Colon (tissue), 2 donors: ENCODE results near the gene DOCK3.
"Not testable (repeated sequence)": the region's sequence is repeated elsewhere in the genome, so short reads cannot be mapped to it uniquely, and the experiment has no call there.

Experiments
- FAIRE-seq: peaks from 2 replicates; lab custom pipeline; 2012; peaks lifted over from hg19 to GRCh38; lab: Jason Lieb, UNC
- donor health status: control.
- donor health status: control.

The DOCK3 gene

DNA sequence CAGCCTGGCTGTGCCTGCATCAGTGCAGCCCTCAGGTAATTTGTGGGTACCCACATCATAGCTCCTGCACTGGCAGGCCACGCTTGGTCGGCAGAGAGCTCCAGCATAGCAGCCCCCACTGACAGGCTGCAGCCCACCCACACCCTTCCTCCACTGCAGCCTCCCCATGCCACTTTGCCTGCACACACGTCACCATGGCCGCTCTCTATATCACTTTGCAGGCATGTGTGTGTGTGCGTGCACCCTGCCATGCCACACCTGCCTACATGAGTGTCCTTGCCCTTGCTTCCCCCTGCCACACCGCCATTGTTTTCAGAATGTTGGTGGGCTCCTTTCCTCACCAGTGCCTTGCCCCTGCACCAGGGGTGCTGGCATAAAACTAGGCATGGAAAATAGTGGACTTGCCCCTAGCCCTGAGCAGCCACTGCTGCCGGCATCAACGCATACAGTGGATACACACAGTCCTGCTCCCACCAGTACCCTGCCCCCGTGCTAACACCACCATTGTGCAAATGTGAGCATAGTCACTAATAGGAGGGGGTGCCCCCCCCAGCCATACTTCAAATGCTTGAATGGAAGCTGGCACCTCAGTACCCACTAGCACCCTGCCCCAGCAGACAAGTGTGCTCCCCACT lies 431.6 kb downstream of the DOCK3 start:
- no peak for FAIRE-seq

DNA sequence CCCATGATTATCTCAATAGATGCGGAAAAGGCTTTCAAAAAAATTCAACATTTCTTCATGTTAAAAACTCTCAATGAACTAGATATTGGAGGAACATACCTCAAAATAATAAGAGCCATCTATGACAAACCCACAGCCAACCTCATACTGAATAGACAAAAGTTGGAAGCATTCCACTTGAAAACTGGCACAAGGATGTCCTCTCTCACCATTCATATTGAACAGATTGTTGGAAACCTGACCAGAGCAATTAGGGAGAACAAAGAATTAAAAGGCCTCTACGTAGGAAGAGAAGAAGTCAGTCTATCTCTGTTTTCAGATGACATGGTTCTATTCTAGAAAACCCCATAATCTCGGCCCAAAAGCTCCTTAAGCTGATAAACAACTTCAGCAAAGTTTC lies 435.9 kb downstream of the DOCK3 start:
- FAIRE-seq: no peak

DNA sequence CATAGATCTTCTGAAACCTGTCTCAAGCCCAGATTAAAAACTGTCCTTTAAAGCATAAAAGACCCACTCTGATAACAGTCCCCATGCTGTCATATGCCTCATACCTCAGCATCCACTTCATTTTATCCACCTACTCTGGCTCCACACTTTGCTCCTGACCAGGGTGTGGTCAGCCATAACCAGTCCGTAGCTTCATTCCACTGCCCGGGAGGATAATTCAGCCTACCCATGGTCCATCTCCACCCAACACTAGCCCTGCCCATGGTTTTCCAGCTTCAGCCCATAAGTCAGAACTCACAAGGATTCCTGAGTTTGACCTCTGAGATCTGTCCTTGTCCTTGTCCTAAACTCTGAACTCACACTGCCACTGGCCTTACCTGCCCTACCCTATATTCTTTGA lies 448.2 kb downstream of the DOCK3 start:
- no peak for FAIRE-seq

DNA sequence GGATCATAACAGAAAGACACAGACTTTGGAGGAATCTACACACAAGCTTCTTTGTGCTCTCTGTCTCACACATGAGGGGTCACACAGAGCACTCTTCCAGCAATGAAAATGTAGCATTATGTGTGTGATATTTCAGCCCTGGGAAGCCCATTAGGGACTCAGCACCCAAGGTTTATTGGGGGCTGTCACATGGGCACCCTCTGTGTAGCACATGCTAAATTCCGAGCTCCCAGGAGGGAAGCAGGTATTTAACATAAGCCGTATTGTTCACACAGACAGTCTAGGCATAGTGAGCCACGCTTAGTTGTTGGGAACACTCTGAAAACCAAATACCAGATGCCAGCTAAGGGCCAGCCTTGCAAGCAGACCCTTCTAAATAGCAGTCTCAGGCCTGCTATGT lies 448.8 kb downstream of the DOCK3 start:
- no peak for FAIRE-seq

DNA sequence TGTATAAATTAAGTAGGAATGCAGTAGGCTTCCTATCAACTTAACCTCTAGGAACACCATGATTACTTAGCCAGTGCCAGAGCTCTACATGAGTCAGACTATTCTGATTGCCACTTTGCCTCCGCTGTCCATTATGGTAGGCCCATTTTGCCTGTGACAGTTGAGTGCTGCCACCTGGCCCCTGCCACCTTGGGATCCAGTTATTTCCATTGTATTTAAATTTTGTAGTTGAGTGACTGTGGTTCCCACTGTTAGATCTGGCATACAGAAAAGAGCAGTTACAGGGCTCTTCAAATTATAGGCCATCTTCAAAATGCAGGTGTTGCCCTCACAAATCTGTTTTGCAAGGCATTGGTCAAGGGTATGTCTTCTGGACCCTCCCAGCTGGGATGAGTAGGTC lies 456.9 kb downstream of the DOCK3 start:
- FAIRE-seq: not testable (repeated sequence)

DNA sequence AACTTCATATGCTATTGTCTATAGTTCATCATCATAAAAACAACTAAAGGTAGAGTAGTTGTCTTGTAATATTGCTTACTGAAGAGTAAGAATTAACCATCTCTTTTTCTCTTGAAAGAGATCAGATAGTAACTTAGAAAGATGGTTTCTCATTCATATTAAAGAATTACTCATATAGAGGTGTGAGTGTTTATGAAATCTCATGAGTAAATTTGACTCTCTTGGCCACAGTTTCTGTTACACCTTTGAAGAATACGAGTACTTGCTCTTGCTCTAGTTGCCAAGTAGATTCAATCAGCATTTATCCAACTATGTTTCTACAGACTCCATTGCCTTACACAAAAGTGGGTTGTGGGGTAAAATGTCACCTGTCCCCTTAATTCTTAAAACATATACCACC lies 463.0 kb downstream of the DOCK3 start:
- no peak for FAIRE-seq

DNA sequence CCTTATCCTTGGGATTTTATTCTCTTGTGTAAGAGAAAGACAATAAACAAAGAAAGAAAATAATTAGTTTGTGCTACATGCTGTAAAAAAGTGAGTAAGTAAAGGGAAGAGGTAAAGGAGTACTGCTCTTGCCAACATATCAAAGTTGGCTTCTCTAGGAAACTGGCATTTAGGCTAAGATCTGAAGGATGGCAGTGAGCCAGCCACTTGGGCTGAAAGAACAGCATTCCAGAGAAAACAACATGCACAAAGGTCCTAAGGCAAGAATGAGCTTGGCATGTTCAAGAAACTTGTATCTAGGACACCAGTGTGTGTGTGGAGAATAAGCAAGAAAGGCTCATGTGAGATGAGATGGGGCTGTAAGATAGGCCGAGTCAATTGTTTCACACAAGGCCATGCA lies 464.9 kb downstream of the DOCK3 start:
- no peak for FAIRE-seq

DNA sequence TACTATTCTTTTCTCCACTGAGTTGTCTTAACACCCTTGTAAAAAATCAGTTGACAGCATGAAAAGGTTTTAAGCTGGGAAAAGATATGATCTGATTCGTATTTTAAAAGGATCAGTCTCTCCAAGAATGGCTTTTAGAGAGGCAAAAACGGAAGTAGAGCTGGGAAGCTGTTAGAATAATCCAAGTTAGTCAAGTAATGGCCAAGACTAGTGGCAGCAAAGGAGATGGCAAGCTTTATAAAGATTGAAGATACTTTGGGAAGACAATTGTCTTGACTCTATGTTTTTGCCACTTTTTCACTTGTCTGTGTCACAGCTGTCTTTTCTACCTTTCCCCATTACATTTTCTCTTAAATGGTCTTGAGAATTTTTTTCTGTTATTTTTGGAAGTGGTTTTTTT lies 466.8 kb downstream of the DOCK3 start:
- no peak for FAIRE-seq

DNA sequence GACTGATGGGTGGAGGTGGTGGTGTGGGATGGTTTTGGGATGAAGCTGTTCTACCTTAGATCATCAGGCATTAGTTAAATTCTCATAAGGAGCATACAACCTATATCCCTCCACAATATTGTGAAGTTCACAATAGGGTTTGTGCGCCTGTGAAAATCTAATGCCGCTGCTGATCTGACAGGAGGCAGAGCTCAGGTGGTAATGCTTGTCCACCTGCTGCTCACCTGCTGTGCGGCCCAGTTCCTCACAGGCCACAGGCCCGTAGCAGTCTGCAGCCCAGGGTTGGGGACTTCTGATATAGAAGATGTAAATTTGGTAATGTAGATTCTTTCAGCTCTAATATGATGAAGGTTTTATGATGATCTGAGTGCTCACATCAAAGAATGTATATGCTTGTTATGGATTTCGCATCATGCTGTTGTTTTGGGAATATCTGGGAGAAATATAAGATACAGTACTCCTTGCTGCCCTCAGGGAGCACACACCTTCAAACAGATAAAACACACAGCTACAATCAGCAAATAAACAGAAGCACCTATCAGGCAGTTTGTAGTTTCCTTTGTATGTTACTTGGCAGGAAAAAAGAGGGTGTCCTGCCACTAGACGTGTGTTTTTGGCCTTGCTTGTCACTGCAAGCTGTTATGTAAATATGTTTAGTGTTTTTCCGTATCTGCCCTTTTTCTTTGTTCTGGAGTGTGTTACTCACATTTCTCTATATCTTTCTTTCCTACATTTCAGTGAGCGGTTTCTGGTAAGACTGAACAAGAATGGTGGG lies 471.3 kb downstream of the DOCK3 start:
- FAIRE-seq: no peak

DNA sequence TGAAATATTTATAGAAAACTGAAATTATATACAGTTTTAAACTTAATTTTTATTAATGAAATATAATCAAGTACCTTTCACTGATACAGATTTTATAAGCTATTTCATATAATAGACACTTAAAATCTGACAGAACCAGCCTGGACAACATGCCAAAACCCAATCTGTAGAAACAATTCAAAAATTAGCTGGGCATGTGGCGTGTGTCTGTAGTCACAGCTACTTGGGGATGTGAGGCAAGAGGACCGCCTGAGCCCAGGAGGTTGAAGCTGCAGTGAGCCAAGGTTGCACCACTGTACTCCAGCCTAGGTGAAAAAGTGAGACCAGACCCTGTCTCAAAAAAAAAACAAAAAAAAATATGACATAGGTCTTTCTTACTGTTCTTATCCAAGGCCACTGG lies 472.1 kb downstream of the DOCK3 start:
- no peak for FAIRE-seq

DNA sequence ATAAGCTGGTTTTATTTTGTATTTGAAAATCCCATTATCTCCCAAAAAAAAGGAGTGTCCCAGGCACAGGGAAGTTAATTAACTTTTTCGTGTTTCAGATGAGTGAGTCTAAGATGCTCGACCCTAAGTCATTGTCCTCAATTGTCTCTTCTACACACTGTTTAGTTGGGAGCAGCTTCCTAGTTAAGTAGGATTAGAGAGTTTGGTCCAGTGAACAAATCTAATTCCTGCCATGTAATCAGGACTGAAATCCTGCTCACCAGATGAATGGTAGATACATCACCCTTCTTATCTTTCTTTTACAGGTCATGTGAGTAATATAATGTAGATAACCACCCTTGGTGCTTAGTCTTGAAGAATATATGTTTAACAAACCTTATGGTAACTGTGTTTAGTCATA lies 481.4 kb downstream of the DOCK3 start:
- no peak for FAIRE-seq

DNA sequence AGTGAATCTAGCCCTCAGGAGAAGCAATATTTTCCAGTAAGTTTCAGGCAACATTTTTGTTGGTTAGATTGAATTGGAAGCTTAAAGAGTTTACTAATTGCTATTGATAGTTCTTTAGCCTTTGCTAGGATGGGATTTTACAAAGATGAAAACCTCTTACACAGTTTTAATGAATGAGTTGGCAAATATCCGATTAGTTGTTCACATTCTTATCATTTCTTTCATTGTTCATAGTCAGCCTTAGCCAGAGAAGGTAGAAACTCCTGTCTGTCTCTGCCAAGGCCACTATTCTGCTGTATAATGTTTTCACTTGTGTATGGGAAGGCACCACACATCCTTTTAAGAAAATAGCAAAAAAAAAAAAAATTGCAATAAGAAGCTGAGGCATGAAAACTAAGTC lies 488.3 kb downstream of the DOCK3 start:
- no peak for FAIRE-seq

DNA sequence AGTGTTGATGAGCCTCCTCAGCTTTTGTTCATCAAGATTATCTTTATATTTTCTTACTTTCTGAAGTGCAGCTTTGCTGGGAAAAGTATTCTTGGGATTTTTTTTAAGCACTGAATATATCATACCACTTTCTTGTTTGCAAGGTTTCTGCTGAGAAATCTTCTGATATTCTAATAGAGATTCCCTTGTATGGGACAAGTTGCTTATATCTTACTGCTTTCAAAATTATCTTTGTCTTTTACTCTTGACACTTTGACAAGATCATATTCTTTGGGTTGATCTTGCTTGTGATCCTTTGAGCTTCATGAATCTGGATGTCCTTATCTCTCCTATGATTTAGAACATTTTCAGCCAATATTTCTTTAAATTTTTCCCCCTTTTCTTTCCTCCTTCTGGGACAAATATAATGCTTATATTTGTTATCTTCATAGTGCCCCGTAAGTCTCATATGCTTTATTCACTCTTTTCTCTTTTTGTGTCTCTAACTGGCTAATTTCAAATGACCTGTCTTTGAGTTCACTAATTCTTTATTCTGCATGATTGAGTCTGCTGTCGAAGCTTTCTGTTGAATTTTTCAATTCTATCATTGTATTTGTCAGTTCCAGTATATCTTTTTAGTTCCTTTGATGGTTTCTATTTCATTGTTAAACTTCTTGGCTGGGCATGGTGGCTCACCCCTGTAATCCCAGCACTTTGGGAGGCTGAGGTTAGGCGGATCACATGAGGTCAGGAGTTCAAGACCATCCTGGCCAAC lies 499.0 kb downstream of the DOCK3 start:
- no peak for FAIRE-seq

DNA sequence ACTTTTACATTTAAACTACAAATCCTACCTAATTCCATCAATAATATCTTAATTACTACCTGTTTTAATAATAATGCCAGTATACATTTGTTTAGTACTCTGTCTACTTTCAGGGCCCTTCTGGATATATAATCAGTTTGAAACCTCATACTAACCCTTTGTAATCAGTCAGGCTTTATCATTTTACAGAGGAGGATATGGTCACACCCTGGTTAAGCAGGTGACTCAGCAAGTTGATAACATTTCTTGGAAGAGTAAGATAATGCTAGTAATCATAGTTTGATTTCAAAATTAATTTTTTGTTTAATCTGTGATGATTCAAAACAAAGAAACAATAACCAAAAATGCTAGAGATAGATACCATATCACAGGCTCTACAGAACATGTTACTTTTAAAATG lies 502.2 kb downstream of the DOCK3 start:
- FAIRE-seq: no peak

DNA sequence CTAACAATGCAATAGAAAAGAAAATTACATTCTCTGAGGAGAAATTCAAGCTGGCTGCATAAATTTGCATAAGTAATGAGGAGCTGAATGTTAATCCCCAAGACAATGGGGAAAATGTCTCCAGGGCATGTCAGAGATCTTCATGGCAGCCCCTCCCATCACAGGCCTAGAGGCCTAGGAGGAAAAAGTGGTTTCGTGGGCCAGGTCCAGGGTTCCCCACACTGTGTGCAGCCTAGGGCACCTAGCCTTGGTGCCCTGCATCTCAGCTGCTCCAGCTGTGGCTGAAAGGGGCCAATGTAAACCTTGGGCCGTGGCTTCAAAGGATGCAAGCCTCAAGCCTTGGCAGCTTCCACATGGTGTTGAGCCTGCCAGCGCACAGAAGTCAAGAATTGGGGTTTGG lies 511.7 kb downstream of the DOCK3 start:
- FAIRE-seq: not testable (repeated sequence)

DNA sequence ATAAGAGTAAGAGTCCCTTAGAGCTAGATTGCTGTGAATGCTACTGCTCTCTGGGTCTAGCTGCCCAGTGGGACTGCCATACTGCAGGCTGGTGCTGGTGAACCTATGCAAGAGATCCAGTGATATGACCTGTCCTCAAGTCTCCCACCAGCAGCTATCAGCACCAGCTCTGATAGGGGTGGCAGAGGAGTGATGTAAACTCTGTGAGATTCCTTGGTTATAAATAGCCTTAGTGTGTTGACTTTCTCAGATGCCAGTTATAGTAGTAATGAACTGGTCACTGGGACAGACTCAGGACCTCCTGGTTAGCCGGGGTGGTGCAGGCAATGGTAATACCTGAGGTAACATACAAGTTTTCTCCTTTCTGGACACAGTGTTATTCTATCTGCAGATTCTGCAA lies 515.5 kb downstream of the DOCK3 start:
- no peak for FAIRE-seq

DNA sequence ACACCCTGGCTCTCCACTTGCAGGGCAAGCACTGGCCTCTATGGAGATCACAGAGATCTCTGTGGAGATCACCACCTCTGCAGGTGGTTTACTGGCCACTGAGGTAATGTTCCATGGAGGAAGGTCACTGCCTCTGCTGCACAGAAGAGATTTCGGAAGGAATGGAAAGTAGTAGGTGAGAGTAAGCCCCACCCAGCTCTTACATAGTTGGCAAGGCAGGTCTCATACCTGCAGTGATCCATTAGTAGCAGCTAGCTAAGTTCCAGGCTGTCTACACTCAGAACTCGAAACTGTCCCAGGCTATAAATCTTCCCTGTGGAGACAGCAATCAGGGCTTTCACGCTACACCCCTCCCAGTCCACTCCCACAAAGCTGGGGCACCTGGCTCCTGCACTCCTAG lies 516.1 kb downstream of the DOCK3 start:
- no peak for FAIRE-seq

DNA sequence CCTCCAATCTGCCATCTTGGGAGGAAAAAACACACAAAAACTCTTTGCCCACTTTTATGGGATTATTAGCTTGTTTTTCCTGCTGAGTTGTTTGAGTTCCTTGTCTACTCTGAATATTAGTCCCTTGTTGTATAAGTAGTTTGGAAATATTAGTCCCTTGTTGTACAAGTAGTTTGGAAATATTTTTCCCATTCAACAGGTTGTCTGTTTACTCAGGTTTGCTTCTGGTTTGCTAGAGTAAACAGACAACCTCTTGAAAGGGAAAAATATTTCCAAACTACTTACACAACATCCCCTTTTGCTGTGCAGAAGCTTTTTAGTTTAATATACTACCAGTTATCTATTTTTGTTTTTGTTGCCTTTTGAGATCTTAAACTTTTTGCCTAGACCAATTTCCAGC lies 517.0 kb downstream of the DOCK3 start:
- no peak for FAIRE-seq

DNA sequence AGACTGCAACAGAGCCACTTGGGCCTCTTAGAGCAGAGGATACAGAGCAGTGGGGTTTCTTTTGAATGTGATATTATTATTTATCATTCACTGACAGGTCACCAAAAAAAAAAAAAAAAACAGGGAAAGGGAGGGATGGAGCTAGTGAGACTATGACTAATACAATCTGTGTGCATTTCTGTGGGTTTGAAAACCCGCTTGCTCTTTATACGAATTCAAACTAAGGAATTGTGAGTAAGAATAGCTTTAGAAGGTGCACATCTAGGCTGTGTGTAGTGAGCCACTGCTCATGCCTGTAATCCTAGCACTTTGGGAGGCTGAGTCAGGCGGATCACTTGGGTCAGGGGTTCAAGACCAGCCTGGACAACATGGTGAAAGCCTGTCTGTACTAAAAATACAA lies 523.8 kb downstream of the DOCK3 start:
- no peak for FAIRE-seq

DNA sequence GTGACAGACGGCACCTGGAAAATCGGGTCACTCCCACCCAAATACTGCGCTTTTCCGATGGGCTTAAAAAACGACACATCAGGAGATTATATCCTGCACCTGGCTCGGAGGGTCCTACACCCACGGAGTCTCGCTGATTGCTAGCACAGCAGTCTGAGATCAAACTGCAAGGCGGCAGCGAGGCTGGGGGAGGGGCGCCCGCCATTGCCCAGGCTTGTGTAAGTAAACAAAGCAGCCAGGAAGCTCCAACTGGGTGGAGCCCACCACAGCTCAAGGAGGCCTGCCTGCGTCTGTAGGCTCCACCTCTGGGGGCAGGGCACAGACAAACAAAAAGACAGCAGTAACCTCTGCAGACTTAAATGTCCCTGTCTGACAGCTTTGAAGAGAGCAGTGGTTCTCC lies 524.6 kb downstream of the DOCK3 start:
- not testable (repeated sequence) for FAIRE-seq

DNA sequence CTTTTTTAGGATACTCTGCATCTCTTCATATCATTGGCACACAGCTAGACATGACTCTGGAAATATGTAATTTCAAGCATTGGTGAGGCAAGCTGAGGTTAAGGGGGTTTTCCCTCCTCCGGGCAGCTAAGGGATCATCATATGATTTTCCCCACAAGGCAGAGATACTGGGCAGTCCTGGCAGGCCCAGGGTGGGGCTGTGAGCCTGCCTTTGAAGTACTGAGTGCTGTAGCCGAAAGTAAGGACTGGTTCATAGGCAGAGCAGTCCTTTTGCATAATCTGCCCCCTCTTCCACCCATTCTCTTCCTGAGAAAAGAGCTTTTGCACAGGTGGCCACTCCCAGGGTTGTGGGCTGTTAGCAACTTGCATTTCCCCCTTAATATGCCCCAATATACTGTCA lies 541.6 kb downstream of the DOCK3 start:
- FAIRE-seq: no peak

DNA sequence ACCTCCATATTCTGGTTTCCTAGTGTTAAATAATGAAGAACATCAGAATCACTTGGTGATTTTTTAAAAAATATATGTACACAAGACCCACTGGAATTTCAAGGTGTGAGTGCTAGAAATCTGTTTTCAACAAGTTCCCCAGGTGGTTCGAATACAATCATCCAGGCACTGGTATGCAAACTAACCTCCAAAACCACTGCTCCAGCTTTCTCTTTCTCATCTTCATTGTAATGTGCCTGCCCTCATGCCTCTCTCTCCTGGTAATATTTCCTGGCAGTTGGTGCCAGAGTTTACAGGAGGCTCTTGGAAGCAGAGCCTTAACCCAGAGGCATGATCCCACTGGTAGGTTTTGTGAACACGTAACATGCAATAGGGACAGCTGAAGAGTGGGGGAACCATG lies 547.2 kb downstream of the DOCK3 start:
- FAIRE-seq: no peak

DNA sequence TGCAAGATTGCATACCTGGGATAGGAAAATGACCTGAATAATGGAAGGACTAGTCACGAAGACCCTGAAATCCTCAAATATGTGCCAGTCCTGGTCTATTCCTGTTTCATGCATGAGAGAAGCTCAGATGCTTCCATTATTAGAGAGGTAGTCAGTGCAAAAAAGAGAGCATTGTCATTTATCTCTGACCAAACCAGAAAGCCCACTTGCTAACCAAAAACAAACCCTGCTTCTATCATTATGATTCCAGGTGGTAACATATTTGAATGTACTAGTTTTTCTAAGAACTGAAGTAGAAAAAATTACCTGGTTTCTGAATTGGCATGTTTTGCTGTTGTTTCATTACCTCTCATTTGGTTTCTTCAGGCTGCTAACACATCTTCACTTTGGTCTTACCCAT lies 549.6 kb downstream of the DOCK3 start:
- FAIRE-seq: no peak
